ENCODE data around the gene GMPPA. TPM values are rescaled to one million over a fixed set of nuclear protein-coding genes. Genes with fewer than 3 reads are reported as not detected.

The GMPPA gene
- total RNA-seq, 2 experiments from 2014 or later = 32.4 to 34.2 TPM

GRCh38 chr2:219499555-219499954, 864 bp downstream of the GMPPA start:
- peaks cover 37% of the 10 kb centered on the region for H3K27me3 Mint-ChIP-seq
- ATAC-seq (no peak), DNase-seq (no peak)
- H3K9me3 Mint-ChIP-seq = no peaks in the 10 kb centered on the region
- peaks cover 14% of the 10 kb centered on the region for H3K36me3 Mint-ChIP-seq (ENCODE audit: low read depth)
- no peak for TF ChIP-seq CTCF (IDR thresholded peaks at IDR 0.05)
- intact Hi-C loops (cut with micrococcal nuclease) = loop anchor here (5.0 kb wide), 1 partner anchor 33 kb away; no protein-coding TSS in a partner anchor
- POLR2A ChIA-PET = interaction anchor here (0.8 to 1.1 kb wide), 2 partner anchors 53 to 133 kb away, joined by 3 read pairs; no protein-coding TSS in a partner anchor
- CTCF ChIA-PET = interaction anchor here (1.0 to 11.5 kb wide), 11 partner anchors 10 to 111 kb away, joined by 3 to 283 read pairs (median 12); partner anchors contain the start of genes CHPF, DNPEP and TMEM198
- H3K4me3 Mint-ChIP-seq = peak overlapping the region; percentile 92
- peaks cover 34% of the 10 kb centered on the region for H3K4me1 Mint-ChIP-seq (ENCODE audit: low read depth)
- peak overlapping the region; percentile 87 for H3K27ac Mint-ChIP-seq

GRCh38 chr2:219500135-219500534, 1.4 kb downstream of the GMPPA start:
- H3K27me3 Mint-ChIP-seq = peaks cover 32% of the 10 kb centered on the region
- POLR2A ChIA-PET = interaction anchor here (0.8 to 1.1 kb wide), 2 partner anchors 10 to 52 kb away, joined by 3 read pairs; no protein-coding TSS in a partner anchor
- H3K4me3 Mint-ChIP-seq = peak overlapping the region; percentile 92
- intact Hi-C loops (cut with micrococcal nuclease) = no loop called here
- H3K27ac Mint-ChIP-seq = no peak overlapping the region
- CTCF ChIA-PET = interaction anchor here (0.9 to 11.5 kb wide), 10 partner anchors 9 to 112 kb away, joined by 3 to 283 read pairs (median 14); partner anchors contain the start of genes CHPF, DNPEP and TMEM198
- no peak for DNase-seq
- no peaks in the 10 kb centered on the region for H3K9me3 Mint-ChIP-seq
- peaks cover 19% of the 10 kb centered on the region for H3K36me3 Mint-ChIP-seq (ENCODE audit: low read depth)
- ATAC-seq = no peak
- peaks cover 34% of the 10 kb centered on the region for H3K4me1 Mint-ChIP-seq (ENCODE audit: low read depth)
- TF ChIP-seq CTCF (IDR thresholded peaks at IDR 0.05) = no peak

- peaks cover 30% of the 10 kb centered on the region for H3K4me1 Mint-ChIP-seq (ENCODE audit: low read depth)
- ATAC-seq (no peak), DNase-seq (no peak)
- no peaks in the 10 kb centered on the region for H3K9me3 Mint-ChIP-seq
- H3K27ac Mint-ChIP-seq = no peak overlapping the region
- no peak overlapping the region for H3K4me3 Mint-ChIP-seq
- no peak for TF ChIP-seq CTCF (IDR thresholded peaks at IDR 0.05)
- intact Hi-C loops (cut with micrococcal nuclease) = no loop called here
- peaks cover 15% of the 10 kb centered on the region for H3K27me3 Mint-ChIP-seq
- CTCF ChIA-PET = no interaction called here
- POLR2A ChIA-PET = no interaction called here
- peaks cover 33% of the 10 kb centered on the region for H3K36me3 Mint-ChIP-seq (ENCODE audit: low read depth)
Observed at GRCh38 chr2:219501849-219502248, 3.2 kb downstream of the GMPPA start.

- CTCF ChIA-PET = interaction anchor here (1.2 to 2.8 kb wide), 2 partner anchors 28 to 38 kb away, joined by 3 to 10 read pairs; no protein-coding TSS in a partner anchor
- DNase-seq (no peak), ATAC-seq (no peak)
- H3K27ac Mint-ChIP-seq = no peak overlapping the region
- peaks cover 33% of the 10 kb centered on the region for H3K36me3 Mint-ChIP-seq (ENCODE audit: low read depth)
- H3K4me3 Mint-ChIP-seq = no peak overlapping the region
- intact Hi-C loops (cut with micrococcal nuclease) = no loop called here
- POLR2A ChIA-PET = no interaction called here
- H3K9me3 Mint-ChIP-seq = no peaks in the 10 kb centered on the region
- peaks cover 8% of the 10 kb centered on the region for H3K27me3 Mint-ChIP-seq
- H3K4me1 Mint-ChIP-seq (ENCODE audit: low read depth) = peaks cover 24% of the 10 kb centered on the region
- TF ChIP-seq CTCF (IDR thresholded peaks at IDR 0.05) = no peak
Observed at GRCh38 chr2:219502618-219503017, 3.9 kb downstream of the GMPPA start.

GRCh38 chr2:219505585-219505984, 6.9 kb downstream of the GMPPA start:
- H3K4me1 Mint-ChIP-seq (ENCODE audit: low read depth) = peaks cover 15% of the 10 kb centered on the region

More at GRCh38 chr2:219505585-219505984, 6.9 kb downstream of the GMPPA start:
- no peak for ATAC-seq
- TF ChIP-seq CTCF (IDR thresholded peaks at IDR 0.05) = no peak
- Mint-ChIP-seq H3K4me3 (no peak overlapping the region), H3K9me3 (no peaks in the 10 kb centered on the region), H3K27ac (no peak overlapping the region), H3K36me3 (ENCODE audit: low read depth) (peaks cover 29% of the 10 kb centered on the region), H3K27me3 (peaks cover 15% of the 10 kb centered on the region)
- intact Hi-C loops (cut with micrococcal nuclease) = no loop called here
- POLR2A ChIA-PET = no interaction called here
- CTCF ChIA-PET = interaction anchor here (2.8 to 7.2 kb wide), 2 partner anchors 8 to 25 kb away, joined by 10 to 86 read pairs; partner anchors contain the start of gene GMPPA
- DNase-seq = no peak
